ENCODE results near the gene OR4D1.
"Not testable (repeated sequence)": the region's sequence is repeated elsewhere in the genome, so short reads cannot be mapped to it uniquely, and the experiment has no call there.

OR4D1 gene

DNA sequence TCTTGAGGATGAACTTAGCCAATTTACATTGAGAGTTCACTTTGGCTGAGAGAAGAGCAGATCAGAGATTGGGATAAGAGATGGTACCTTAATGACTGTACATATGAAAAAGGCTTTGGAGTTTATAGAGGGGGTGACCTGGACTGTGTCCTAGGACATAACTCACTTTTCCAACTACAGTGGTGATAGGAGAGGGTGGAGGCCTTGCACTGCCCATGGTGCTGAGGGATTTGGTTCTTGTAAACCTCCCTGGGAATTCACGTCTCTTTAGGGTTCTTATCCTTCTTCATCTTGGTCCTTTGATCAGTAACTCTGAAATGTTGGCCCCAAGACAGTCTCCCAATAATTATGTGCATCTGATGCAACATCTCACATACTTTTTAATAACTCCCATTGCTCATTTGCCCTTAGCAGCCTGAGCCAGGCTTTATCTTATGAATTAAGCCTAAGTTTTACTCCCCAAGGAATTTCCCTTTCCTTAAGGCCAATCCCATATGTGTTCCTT is at the start of gene OR4D1:
Gene OR4D1 (plus strand): TSS at position 455 of the 505 bp plus-strand sequence. CDS start 6,770 bp downstream, outside the sequence.
- DNase-seq = no peak

- DNase-seq = no peak
Measured at GRCh38 chr17:58100506-58100905, 47.7 kb upstream of the OR4D1 start.

DNA sequence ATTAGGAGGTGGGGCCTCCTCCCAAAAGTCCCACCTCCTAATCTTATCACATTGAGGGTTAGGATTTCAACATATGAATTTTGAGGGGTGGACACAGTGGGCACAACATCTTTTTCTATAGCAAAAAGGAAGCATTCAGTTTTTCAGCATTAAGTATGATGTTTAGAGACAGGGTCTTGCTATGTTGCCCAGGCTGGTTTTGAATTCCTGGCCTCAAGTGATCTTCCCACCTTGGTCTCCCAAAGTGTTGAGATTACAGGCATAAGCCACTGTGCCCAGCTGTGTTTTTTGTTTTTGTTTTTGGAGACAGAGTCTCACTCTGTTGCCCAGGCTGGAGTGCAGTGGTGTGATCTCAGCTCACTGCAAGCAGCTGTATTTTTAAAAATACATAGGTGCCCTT is 46.3 kb upstream of the OR4D1 start:
- not testable (repeated sequence) for DNase-seq

GRCh38 chr17:58105093-58105492 is 43.1 kb upstream of the OR4D1 start:
- no peak for DNase-seq

GRCh38 chr17:58107306-58107705 is 40.9 kb upstream of the OR4D1 start:
- no peak for DNase-seq

- no peak for DNase-seq
Measured at GRCh38 chr17:58109197-58109596, 39.0 kb upstream of the OR4D1 start.

- DNase-seq = no peak
Measured at GRCh38 chr17:58110012-58110411, 38.2 kb upstream of the OR4D1 start.

- DNase-seq = no peak
Measured at GRCh38 chr17:58111676-58112075, 36.5 kb upstream of the OR4D1 start.

GRCh38 chr17:58112970-58113631 is 35.1 kb upstream of the OR4D1 start:
- peak; percentile 84 for DNase-seq

DNA sequence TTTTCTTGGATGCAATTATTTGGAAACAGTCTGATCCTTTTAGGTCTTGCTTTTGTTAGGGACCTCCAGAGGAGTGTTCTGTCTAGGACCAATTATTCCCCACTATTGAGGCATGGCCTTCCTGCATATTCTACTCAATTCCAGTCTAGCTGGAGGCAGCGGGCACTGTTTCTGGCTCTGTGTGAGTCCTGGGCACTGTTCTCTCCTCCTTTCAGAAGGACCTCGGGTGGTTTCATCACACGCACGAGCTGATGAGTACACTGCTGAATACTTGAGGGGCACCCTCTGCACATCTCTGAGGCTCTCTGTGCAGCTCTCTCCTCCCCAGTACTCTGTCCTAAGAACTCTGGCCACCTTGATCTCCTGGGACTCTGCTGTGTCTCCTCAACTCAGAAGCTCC is 34.2 kb upstream of the OR4D1 start:
- DNase-seq = no peak

DNA sequence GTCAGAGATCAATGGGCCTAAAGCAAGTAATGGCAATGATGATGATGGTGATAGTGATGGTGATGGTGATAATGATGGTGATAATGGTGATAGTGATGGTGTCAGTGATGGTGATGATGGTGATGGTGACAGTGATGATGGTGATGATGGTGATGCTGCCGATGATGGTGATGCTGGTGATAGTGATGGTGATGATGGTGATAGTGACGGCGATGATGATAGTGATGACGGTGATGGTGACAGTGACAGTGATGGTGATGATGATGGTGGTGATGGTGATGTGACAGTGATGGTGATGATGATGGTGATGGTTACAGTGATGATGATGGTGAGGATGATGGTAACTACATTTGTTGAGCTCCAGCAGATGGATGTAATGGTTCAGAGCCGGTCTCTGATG is 30.8 kb upstream of the OR4D1 start:
- DNase-seq = no peak

DNA sequence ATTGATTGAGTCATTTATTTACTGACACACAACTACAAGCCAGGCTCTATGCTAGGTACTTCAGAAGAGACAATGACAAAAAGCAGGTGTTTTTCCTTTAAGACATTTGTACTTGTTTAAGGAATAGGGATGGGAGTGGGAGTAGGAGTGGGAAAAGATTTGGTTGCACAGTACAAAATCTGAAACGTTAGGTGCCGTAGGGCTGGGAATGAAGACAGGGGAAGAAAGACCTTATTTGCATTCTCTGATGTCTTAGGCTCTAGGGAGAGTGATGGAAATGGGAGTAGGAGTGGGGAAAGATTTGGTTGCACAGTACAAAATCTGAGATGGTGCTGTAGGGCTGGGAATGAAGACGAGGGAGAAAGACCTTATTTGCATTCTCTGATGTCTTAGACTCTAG is 28.7 kb upstream of the OR4D1 start:
- DNase-seq = no peak

DNA sequence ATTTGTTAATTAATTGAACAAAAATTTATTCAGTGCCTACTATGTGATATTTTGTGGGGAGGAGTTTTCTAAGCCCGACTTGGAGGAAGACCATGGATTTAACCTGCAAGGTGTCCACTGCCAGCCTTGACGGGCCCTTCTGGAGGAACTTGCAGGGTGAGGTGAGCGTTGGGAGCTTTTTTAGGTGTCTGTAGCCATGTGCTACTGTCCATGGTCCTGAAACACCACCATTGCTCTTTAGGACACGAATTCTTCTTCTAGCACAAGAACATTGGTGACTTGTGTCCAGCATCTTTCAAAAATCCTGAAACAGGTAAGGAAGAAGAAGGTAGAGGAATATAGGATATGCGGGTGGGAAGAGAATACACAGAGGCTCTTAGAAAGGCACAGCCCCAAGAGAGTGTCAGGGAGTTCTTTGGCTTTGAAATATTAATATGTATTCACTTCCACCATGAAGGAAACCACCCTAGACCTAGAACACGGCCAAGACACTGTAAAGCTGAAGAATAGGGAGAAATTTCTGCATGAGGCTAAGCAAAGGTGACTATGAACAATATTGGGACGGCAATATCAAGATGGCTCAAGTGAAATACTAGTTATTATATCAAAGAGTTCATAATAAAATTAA is 27.9 kb upstream of the OR4D1 start:
- peak; percentile 20 for DNase-seq

- peak; percentile 23 for DNase-seq
Measured at GRCh38 chr17:58121925-58122324, 26.3 kb upstream of the OR4D1 start.

GRCh38 chr17:58127846-58128245 is 20.3 kb upstream of the OR4D1 start:
- no peak for DNase-seq

- not testable (repeated sequence) for DNase-seq
Measured at GRCh38 chr17:58132697-58133096, 15.5 kb upstream of the OR4D1 start.

- DNase-seq = no peak
Measured at GRCh38 chr17:58136669-58137279, 11.4 kb upstream of the OR4D1 start.

- no peak for DNase-seq
Measured at GRCh38 chr17:58141505-58141904, 6.7 kb upstream of the OR4D1 start.

GRCh38 chr17:58143335-58143734 is 4.8 kb upstream of the OR4D1 start:
- DNase-seq = not testable (repeated sequence)

DNA sequence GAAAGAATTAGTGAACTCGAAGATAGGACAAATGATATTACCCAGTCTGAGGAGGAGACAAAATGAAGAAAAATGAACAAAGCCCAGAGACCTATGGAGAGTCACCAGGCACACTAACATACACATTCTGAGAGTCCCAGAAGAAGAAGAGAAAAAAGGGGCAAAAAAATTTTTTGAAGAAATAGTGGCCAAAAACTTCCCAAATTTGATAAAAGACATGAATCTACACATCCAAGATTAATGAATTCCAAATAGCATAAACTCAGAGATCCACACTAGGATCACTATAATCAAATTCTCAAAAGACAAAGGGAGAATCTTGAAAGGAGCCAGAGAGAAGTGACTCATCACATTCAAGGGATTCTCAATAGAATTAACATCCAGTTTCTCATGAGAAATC is 3.4 kb upstream of the OR4D1 start:
- DNase-seq = no peak

DNA sequence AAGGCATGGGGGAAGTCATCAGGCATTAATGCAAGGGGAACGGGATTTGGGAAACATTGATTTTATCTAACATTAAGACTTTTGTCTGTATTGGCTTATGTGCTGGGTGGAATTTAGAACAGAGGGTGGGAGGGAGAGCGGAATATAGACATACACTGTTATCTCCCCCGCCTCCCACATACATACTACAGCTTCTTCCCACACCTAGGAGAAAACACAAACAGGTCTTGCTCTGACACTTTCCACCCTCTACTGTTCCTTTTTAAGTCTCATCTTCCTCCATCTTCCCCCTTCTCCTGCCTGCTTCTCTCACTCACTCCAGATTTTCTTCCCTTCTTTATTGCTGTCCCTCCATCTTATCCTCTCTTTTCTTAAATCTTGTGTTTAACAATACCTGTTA is 425 bp downstream of the OR4D1 start:
- no peak for DNase-seq

GRCh38 chr17:58150394-58150793 is 2.2 kb downstream of the OR4D1 start:
- DNase-seq = no peak

DNA sequence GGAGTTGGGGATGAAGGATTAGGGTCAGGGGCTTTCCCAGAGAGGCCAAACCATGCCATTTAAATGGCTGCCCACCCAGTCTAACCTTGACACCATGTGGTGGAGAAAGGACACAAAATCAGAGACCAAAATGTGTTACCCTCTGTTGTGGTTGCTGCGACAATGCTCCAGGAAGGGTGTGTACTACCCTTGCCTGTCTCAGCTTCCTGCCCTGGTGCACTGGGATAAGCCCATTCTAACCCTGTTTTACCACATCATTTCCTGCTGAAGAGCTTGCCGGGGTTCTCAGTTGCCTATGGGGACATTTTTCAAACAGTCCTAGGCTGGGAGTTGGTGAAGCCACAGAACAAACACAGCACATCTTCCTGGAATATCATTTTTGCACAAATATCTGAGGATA is 4.9 kb downstream of the OR4D1 start:
- peak; percentile 67 for DNase-seq

- no peak for DNase-seq
Measured at GRCh38 chr17:58153671-58154070, 5.5 kb downstream of the OR4D1 start.
